Ishikawa (cell line): ENCODE results near the gene CHM.

Source experiments
- CREB1 ChIP-seq: IDR thresholded peaks from 2 replicates; pipeline ENCODE4 v1.6.1; 2012; ENCODE audit warnings: low read depth
- EP300 ChIP-seq: IDR thresholded peaks from 2 replicates; pipeline ENCODE4 v1.6.1; 2012; ENCODE audit warnings: borderline replicate concordance
- NFIC ChIP-seq: IDR thresholded peaks from 2 replicates; pipeline ENCODE4 v1.6.1; 2012
- TEAD4 ChIP-seq: IDR thresholded peaks from 2 replicates; pipeline ENCODE4 v1.6.1; 2012
- ZBTB7A ChIP-seq: IDR thresholded peaks from 2 replicates; pipeline ENCODE4 v1.6.1; 2012; ENCODE audit warnings: low read depth

DNA sequence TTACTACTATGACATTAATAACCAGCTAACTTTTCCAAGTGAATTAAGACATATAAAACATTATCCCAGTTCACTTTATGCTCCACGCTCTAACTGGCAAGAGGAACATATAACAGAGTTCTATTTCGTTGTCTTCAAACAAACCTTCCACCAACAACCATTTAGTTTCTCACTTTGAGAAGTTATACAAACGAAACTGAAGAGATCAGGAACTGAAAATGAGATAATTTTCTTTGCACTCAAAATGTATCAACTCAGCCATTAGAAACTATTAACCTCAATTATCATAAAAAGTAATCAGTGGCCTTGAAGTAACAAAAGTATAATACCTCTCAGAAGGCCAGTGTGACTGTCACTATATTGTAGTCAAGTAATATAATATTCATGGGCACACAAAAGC is 70.1 kb downstream of the CHM start:
- TF ChIP-seq NFIC, result no peak
- TF ChIP-seq ZBTB7A, result no peak
- TF ChIP-seq TEAD4, result no peak
- TF ChIP-seq EP300, result no peak
- TF ChIP-seq CREB1, result no peak
